Stimulated activated CD8-positive, alpha-beta memory T cell treated with anti-CD3 and anti-CD28 coated beads, Interleukin-4, amount 100 ng/mL, for 1 hour (primary cell): ENCODE results near the gene TRERF1.

ENCODE experiments used
- DNase-seq, 2 donors: peaks; one replicate each; pipeline ENCODE4 v3.0.0-alpha.2; 2020; ENCODE audit warnings: low read depth in 2 of 2, low spot score in 1 of 2

The TRERF1 gene

GRCh38 chr6:42368181-42368580 lies 83.5 kb downstream of the TRERF1 start:
- peak in 1 of 2 donors; percentile 38 for DNase-seq

- no peak for DNase-seq
Measured at GRCh38 chr6:42367353-42368011, 84.2 kb downstream of the TRERF1 start.

GRCh38 chr6:42366999-42367352 lies 84.8 kb downstream of the TRERF1 start:
- DNase-seq = no peak

- no peak for DNase-seq
Measured at GRCh38 chr6:42366011-42366705, 85.6 kb downstream of the TRERF1 start.

- no peak for DNase-seq
Measured at GRCh38 chr6:42365021-42365420, 86.7 kb downstream of the TRERF1 start.

- no peak for DNase-seq
Measured at GRCh38 chr6:42363926-42364849, 87.5 kb downstream of the TRERF1 start.

GRCh38 chr6:42361036-42361435 lies 90.7 kb downstream of the TRERF1 start:
- DNase-seq = no peak

- DNase-seq = no peak
Measured at GRCh38 chr6:42359021-42359420, 92.7 kb downstream of the TRERF1 start.

- DNase-seq = no peak
Measured at GRCh38 chr6:42355416-42355815, 96.3 kb downstream of the TRERF1 start.

GRCh38 chr6:42354702-42355101 lies 97.0 kb downstream of the TRERF1 start:
- DNase-seq = no peak

GRCh38 chr6:42352856-42353564 lies 98.7 kb downstream of the TRERF1 start:
- no peak for DNase-seq

- DNase-seq = no peak
Measured at GRCh38 chr6:42350911-42351310, 100.8 kb downstream of the TRERF1 start.

- DNase-seq = no peak
Measured at GRCh38 chr6:42349753-42350511, 101.8 kb downstream of the TRERF1 start.

- DNase-seq = no peak
Measured at GRCh38 chr6:42347456-42347855, 104.3 kb downstream of the TRERF1 start.

GRCh38 chr6:42345696-42346416 lies 105.9 kb downstream of the TRERF1 start:
- DNase-seq = no peak

GRCh38 chr6:42344756-42345155 lies 107.0 kb downstream of the TRERF1 start:
- DNase-seq = no peak

- DNase-seq = no peak
Measured at GRCh38 chr6:42341771-42342553, 109.8 kb downstream of the TRERF1 start.

- no peak for DNase-seq
Measured at GRCh38 chr6:42341221-42341620, 110.5 kb downstream of the TRERF1 start.

- no peak for DNase-seq
Measured at GRCh38 chr6:42340511-42340910, 111.2 kb downstream of the TRERF1 start.
